Panc1 (cell line): Measurements from ENCODE around the gene B4GALT2. TPM values are rescaled to one million over a fixed set of nuclear protein-coding genes. Genes with fewer than 3 reads are reported as not detected.

Experiments
- ATAC-seq: fragments of 200-7000 bp; cut with Tn5 transposase; 2 replicates; pipeline ENCODE4 v1.9.1; 2020; ENCODE audit warnings: mild to moderate bottlenecking, moderate library complexity
- BruUV-seq: library from RNA; stranded (reverse); fragments of 400-500 nt; replicated peaks from 2 replicates; lab custom pipeline; 2021; lab: Mats Ljungman, UMichigan
- CTCF ChIA-PET: fragments of 300-600 bp; sonication (Branson Sonifier 250); formaldehyde crosslinking; loops from one replicate; lab custom pipeline; 2022; ENCODE audit warnings: antibody characterized with exemption; lab: Charles Lee
- POLR2A ChIA-PET: fragments of 300-600 bp; sonication (Branson Sonifier 250); formaldehyde crosslinking; loops from one replicate; lab custom pipeline; 2022; ENCODE audit warnings: antibody characterized with exemption; lab: Charles Lee
- DNase-seq: peaks from one replicate; pipeline ENCODE4 v3.0.0-alpha.2; 2010; ENCODE audit warnings: low read depth, low spot score
- H3K27ac ChIP-seq: 2 replicates; pipeline ENCODE4 v1.5.1; 2011; ENCODE audit warnings: mild to moderate bottlenecking, low read length, inconsistent platforms
- H3K27me3 ChIP-seq: fragments of 200-500 bp; sonication (Bioruptor generic); 2 replicates; pipeline ENCODE4 v1.6.0; 2014; ENCODE audit warnings: low read length, inconsistent platforms; ENCODE audit not compliant: control insufficient read depth, insufficient read depth
- H3K36me3 ChIP-seq: fragments of 200-500 bp; sonication (Bioruptor generic); 2 replicates; pipeline ENCODE4 v1.5.1; 2014; ENCODE audit warnings: inconsistent platforms, mild to moderate bottlenecking, low read length, moderate library complexity; ENCODE audit not compliant: control insufficient read depth, insufficient read depth
- H3K4me1 ChIP-seq: 2 replicates; pipeline ENCODE4 v1.5.1; 2011; ENCODE audit warnings: inconsistent platforms, mild to moderate bottlenecking, low read length, moderate library complexity; ENCODE audit not compliant: control insufficient read depth, insufficient read depth
- H3K4me3 ChIP-seq, 2 experiments: 2 replicates each; pipeline ENCODE4 v1.5.1; 2011 to 2012; ENCODE audit warnings: low read depth in 2 of 2, low read length in 2 of 2, mild to moderate bottlenecking in 2 of 2, inconsistent platforms in 1 of 2, moderate library complexity in 1 of 2
- H3K9me3 ChIP-seq: fragments of 200-500 bp; sonication (Bioruptor generic); 2 replicates; pipeline ENCODE4 v1.5.1; 2014; ENCODE audit warnings: low read depth, mild to moderate bottlenecking, inconsistent platforms, low read length, moderate library complexity; ENCODE audit not compliant: control insufficient read depth, insufficient read depth
- CTCF ChIP-seq: fragments of 450-650 bp; IDR thresholded peaks from 2 replicates; pipeline ENCODE4 v1.5.1; 2017; ENCODE audit warnings: mild to moderate bottlenecking
- POLR2AphosphoS5 ChIP-seq: IDR thresholded peaks from 2 replicates; pipeline ENCODE4 v1.6.1; 2012; ENCODE audit warnings: mild to moderate bottlenecking, low read depth, low read length, moderate library complexity
- REST ChIP-seq, 2 experiments: IDR thresholded peaks; 2 replicates each; pipeline ENCODE4 v1.6.1; 2011 to 2012; ENCODE audit warnings: low read depth in 2 of 2, control low read depth in 1 of 2, low read length in 1 of 2, mild to moderate bottlenecking in 1 of 2, moderate library complexity in 1 of 2; ENCODE audit not compliant: insufficient read depth in 1 of 2
- SIN3A ChIP-seq: IDR thresholded peaks from 2 replicates; pipeline ENCODE4 v1.6.1; 2012; ENCODE audit warnings: low read depth, mild to moderate bottlenecking, low read length, moderate library complexity, borderline replicate concordance; ENCODE audit not compliant: insufficient read depth
- TCF7L2 ChIP-seq: IDR thresholded peaks from 2 replicates; pipeline ENCODE4 v1.6.1; 2011; ENCODE audit warnings: mild to moderate bottlenecking, low read depth, low read length, inconsistent platforms
- in situ Hi-C: cut with HindIII; loops from 2 replicates; pipeline ENCODE4 v1.10.0; 2016; ENCODE audit warnings: low sequenced_read_pairs, low pct_unique_long_range_greater_than_20kb
- intact Hi-C: fragments of 100-400 bp; cut with micrococcal nuclease; formaldehyde crosslinking; loops from one replicate; pipeline ENCODE4 v1.10.0; 2022; ENCODE audit not compliant: unreplicated experiment
- total RNA-seq: library from RNA; stranded (reverse); gene quantifications from one replicate; pipeline ENCODE4 v1.2.1, GENCODE V29; 2021; ENCODE audit not compliant: unreplicated experiment

The B4GALT2 gene
- total RNA-seq, 1 experiment from 2014 or later: 90.1 TPM

- peaks cover 17% of the 10 kb centered on the region for H3K4me1 ChIP-seq
- H3K27ac ChIP-seq: no peak overlapping the region
- H3K4me3 ChIP-seq: no peak overlapping the region
- H3K27me3 ChIP-seq: no peaks in the 10 kb centered on the region
- BruUV-seq: no TSS peak
- intact Hi-C loops (no loop called here), in situ Hi-C loops (no loop called here)
- no peak for DNase-seq
- TF ChIP-seq REST (IDR thresholded peaks at IDR 0.05; ENCODE audit: insufficient read depth in 1 of 2, low read depth in 2 of 2, low read length in 1 of 2): no peak
- no peak for TF ChIP-seq CTCF
- no peak for TF ChIP-seq SIN3A
- TF ChIP-seq POLR2AphosphoS5: no peak
- no peak for TF ChIP-seq TCF7L2
- H3K9me3 ChIP-seq: no peaks in the 10 kb centered on the region
- H3K36me3 ChIP-seq: 0 out of 2 replicates have a peak, but pooled peaks cover 3% of the 10 kb centered on the region
- no peak for ATAC-seq
- ChIA-PET POLR2A (no interaction called here), CTCF (no interaction called here)
Observed at GRCh38 chr1:43982808-43983207, 3.8 kb downstream of the B4GALT2 start.

GRCh38 chr1:43983253-43983899 is 4.4 kb downstream of the B4GALT2 start:
- ATAC-seq (no peak), DNase-seq (no peak)
- CTCF ChIA-PET: no interaction called here
- Histone ChIP-seq H3K27me3 (no peaks in the 10 kb centered on the region), H3K36me3 (0 out of 2 replicates have a peak, but pooled peaks cover 3% of the 10 kb centered on the region), H3K9me3 (no peaks in the 10 kb centered on the region), H3K27ac (no peak overlapping the region), H3K4me3 (no peak overlapping the region), H3K4me1 (peaks cover 11% of the 10 kb centered on the region)
- TF ChIP-seq SIN3A: no peak
- no peak for TF ChIP-seq REST (IDR thresholded peaks at IDR 0.05; ENCODE audit: insufficient read depth in 1 of 2, low read depth in 2 of 2, low read length in 1 of 2)
- TF ChIP-seq CTCF: no peak
- no peak for TF ChIP-seq TCF7L2
- POLR2A ChIA-PET: no interaction called here
- in situ Hi-C loops (no loop called here), intact Hi-C loops (no loop called here)
- BruUV-seq: no TSS peak
